Hippocampal formation (tissue), 2 donors: ENCODE measurements around the gene DIO1.

Experiments
- DNase-seq, 2 donors: peaks; one replicate each; lab custom pipeline; 2025; lab: John Stamatoyannopoulos, UW

Gene DIO1

DNA sequence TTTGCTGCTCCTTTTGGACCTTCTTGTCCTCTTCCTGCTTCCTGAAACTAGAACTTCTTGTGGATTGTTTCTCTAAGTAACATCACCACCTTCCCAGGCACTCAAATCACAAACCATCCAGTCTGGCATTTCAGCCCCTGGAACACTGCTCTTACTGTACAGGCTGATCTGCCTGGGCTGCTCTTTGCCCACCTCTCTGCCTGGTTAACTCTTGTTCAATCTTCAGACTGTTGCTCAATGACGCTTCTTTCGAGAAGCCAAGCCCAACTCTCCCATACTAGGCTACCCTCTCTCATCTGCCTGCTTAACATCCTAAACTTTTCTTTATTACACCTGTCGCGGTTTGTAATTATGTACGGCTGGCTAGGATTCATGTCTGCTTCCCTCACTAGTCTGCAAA, 657 bp downstream of the DIO1 start:
- DNase-seq, result no peak

DNA sequence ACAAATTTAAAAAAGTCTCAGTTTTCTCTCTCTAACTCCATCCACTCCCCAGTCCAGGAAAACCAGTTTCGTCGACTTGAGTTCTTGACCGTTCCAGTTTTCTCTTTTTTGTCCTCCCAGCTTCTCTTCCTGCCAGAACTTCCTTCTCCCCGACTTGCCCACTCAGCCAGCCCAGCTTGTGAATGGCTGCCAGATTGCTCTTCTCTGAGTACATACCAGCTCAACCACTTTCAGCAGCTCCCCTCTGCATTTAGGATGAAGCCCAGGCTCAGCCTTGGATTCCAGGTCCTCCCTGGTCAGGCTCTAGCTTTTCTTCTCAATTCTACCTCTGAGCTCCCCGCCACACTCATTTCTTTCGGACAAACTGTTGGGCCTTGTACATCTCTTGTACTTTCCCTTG, 1.4 kb downstream of the DIO1 start:
- DNase-seq, result no peak

DNA sequence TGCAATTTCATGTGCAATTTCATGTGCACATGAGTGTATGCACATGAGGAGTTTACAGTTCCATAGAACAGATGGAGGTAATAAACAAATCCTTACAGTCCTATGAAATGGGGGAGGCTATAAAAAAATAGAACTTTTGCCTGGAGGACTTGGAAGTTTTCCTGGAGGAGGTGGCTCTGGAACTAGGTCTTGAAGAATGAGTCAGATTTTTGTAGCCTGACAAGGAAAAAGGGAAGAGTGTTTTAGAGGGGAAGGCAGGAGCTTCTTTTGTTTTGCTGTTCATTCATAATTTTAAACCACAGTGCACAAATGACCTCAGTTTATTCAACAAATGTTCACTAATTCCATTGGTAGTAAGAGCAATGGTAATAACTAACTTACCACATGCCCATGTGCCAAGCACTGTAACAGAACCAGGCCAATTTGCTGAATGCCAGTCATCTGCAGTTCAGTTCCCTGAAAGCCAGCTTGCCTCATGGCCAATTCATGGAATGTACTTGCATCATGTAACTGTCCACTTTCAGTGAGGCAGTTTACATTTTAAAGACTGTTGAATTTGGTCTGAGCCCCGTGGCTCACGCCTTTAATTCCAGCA, 2.7 kb downstream of the DIO1 start:
- DNase-seq, result peak in 1 of 2 donors; percentile 51

DNA sequence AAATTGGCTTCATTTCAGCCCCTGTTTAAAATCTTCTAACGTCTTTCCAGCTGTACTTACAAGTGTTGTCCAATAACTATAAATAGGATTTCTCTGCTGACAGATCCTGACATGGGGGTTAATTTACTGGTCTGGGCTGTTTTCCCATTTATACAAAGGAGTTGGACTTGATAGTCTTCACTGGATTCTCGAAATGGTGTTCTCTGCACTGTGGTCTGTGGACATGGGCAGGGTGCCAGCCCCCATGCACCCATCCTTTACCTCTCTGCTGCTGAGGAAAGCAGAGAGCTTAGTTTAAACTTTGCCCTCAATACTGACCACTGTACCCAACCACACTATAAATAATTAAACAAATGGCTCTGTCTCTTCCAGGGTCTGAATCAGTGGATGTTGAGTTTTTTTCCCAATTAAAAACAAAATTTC, 5.2 kb downstream of the DIO1 start:
- no peak for DNase-seq

DNA sequence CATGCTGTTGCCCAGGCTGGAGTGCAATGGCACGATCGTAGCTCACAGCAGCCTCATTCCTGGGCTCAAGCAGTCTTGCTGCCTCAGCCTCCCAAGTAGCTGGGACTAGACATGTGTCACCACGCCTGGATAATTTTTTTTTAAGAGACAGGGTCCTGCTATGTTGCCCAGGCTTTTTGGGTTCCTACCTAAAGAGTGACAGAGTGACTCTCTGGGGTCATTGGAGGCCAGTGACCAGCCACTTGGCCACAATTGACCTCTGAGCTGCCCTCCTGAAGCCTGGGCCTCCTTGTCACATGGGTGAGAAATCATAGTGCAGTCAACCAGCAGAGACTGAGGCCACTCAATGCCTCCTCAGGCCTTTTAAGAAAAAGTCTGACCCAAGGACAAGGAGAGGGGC, 5.7 kb downstream of the DIO1 start:
- DNase-seq, result no peak

DNA sequence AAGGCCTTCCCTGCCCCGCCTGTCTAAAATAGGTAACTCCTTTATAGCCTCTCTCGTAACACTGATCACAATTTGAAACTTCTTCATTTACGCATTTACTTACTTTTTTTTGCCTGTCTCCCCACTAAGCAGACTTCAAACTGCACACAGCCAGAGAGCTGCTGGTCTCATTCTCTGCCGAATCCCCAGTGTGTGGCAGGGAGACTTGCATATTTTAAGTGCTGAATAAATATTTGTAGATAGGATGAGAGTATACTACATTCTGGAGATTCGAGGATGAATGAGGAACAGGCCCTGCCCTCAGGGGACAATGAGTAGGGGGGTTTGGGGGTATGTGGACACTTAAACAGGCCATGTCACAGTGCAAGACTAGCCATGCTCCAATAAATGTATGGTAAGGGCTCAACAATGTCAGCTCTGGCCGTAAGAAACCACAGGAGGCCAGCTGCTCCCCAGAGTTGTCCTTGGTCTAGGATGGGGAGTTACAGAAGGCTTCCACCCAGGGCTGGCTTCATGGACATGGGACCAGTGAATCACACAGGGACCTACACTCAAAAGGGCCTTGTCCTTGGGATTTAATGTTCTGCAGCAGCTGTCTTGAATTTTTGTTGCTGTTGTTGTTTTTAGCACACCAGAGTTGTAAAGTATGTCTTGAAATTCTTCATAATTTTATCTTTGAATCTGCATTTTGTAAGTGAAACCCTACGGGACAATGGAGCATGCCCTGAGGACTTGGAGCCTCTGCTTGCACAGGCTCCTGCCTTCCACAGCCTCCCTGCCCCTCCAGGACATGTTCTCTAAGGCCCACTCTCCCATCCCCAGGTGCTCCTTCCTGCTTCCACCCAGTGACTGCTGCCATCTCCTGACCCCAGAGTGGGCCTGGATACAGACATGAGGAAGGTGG, 8.5 kb downstream of the DIO1 start:
- DNase-seq, result no peak

DNA sequence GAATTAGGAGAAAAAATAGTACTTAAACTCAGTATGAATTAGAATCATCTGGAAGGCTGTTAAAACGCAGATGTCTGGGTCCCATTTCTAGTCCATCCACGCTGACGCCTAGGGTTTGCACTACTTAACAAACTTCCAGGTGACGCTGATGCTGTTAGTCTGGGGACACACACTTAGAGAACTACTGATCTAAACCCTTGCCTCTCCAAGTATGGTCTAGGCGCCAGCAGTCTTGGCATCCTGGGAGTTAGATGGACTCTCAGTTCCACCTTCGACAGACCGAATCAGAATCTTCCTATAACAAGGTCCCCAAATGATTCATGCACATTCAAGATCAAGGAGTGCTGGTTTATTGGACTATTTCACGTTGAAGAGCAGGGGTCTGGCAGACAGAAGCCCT, 11.5 kb downstream of the DIO1 start:
- no peak for DNase-seq

DNA sequence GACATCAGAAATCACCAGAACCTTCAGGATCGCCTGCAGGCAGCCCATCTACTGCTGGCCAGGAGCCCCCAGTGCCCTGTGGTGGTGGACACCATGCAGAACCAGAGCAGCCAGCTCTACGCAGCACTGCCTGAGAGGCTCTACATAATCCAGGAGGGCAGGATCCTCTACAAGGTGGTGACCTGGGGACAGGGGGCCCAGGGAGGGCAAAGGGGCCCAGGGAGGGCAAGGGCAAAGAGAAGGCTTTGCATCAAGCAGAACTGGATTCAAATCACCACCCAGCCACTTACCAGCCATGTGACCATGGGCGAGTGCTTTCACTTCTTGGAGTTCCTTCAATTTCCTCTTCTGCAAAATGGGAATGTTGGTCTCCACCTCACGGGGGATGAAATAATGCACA, 12.1 kb downstream of the DIO1 start:
- no peak for DNase-seq

DNA sequence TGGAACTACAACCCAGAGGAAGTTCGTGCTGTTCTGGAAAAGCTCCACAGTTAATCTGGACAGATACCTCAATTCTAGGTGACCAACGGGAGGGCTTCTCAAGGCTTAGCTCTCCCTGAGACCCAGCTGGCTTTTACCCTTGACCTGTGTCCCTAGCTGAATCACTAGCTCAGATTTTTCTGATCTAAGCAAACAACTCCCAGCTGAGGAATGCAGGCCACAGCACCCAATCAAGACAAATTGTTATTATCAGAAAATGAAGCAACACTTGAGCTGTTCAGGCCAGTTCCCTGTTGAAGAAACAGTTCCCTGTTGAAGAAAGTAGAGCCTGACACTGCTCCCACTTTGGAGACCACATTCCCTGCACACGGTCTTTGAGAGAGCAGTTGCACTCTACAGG, 16.0 kb downstream of the DIO1 start:
- no peak for DNase-seq

DNA sequence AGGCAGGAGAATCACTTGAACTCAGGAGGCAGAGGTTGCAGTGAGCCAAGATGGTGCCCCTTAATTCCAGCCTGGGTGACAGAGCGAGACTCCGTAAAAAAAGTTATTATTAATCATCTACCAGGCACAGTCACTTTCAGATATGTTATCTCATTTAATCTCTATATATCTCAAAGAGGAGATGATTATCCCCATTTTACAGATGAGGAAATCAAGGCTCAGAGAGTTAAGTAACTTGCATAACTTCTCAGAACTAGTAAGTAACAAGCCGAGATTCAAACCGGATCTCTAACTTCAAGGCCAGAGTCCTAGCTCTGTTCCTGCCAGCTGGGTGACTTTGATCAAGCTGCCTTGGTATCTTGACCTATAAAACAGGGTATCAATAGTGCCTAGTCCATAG, 17.5 kb downstream of the DIO1 start:
- DNase-seq, result no peak

DNA sequence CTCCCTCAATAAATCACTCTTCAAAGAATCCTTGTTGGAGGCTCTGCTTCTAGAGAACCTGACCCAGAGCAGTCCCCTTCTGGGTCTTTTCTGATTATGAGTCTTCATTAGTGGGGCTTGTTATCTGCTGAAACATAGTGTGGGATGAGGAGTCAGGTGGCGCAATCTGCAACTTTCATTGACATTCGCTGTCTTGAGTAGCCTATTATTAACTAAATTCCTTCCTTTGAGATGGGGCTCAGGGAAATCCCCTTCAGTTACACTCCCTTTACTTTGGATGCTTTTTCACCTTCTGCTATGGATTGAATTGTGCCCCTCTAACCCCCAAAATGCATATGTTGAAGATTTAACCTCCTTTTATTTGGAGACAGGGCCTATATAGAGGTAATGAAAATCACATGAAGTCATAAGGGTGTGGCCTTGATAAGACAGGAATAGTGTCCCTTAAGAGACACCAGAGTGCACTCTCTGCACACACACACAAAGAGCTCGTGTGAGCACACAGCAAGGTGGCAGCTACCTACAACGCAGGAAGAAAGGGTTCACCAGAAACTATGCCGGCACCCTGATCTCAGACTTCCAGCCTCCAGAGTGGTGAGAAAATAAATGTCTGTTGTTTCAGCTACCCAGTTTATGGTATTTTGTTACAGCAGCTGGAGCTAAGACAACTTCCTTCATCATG, 19.5 kb downstream of the DIO1 start:
- DNase-seq, result no peak

DNA sequence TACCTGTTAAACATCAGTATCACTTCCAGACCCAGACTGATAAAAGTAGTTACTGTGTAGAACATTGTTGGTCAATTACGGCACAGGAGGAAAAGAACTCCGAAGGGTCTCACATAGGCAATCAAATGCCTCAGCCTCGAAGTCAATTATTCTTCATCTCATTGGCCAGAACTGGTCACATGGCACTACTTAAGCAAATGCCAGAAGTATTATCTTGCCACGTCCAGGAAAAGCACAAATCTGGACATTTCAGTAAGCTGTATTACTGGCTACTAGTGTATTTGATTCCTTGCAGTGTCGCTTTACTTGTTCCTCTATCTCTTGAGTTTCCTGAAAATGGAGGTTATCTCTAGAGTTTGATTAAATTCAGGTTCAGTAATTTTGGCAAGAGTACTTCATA, 24.4 kb downstream of the DIO1 start:
- DNase-seq, result no peak

DNA sequence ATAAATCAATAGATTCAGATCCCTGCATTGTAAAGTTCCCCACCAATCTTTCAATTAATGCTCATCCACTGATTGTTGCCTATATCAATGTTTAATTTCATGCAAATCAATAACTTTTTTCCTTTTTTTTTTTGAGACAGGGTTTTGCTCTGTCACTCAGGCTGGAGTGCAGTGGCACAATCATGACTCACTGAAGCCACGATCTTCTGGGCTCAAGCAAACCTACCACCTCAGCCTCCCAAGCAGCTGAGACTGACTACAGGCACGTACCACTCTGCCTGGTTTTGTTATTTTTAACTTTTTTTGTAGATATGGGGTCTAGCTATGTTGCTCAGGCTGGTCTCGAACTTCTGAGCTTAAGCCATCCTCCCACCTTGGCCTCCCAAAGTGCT, 25.7 kb downstream of the DIO1 start:
- no peak for DNase-seq

DNA sequence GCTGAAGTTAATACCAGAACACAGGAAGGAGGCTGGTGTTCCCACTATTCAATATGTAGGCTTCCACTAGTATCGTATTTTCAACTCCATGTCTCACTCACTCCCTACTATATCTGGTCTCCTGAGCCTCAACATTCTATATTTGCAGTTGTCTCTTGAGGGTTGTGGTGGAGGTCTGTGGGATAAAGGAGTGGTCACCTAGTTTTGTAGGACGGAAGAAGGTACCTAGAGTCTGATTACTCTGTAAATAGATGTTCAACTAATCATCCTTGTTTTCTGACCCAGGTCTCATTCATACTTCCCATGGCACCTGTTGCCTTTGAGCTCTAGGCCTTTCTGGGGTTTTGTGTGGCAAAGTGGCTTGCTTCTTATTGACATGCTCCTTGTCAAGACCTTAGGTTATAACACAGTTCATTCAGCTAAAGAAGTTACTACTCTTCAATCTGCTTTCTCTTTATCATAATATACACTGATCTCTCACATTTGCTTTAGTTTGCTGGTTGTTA, 33.4 kb downstream of the DIO1 start:
- no peak for DNase-seq

DNA sequence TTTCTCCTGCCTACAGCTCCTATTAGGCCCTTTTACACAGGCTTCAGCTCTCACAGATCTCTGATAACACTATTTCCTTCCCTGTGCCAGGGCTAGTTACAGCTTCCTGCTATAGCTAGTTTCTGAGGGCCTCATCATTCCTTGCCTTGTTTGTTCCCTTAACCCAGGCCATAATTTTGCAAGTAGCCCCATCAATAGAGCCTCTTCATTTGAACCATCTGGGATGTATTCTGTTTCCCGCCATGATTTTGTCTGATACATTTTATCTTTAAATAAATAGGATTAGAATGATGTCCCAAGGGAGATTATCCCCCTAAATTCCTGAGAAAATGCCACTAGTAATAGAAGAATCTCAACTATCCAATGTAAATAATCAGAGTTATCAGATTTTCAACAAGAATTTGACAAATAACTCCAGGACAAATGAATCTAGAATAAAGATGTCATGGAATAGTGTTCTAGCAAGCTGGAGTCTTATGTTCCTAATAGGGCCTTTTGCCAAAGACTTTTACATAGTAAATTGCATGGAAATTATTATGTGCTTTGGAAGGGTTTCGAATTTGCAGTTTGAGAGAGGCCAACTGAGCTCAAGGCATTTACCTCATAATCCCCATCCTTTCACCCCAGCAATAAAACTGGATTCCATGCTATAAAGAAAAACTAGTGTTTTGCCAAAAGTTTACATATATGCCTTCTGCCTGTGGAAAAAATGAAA, 35.4 kb downstream of the DIO1 start:
- DNase-seq, result no peak

DNA sequence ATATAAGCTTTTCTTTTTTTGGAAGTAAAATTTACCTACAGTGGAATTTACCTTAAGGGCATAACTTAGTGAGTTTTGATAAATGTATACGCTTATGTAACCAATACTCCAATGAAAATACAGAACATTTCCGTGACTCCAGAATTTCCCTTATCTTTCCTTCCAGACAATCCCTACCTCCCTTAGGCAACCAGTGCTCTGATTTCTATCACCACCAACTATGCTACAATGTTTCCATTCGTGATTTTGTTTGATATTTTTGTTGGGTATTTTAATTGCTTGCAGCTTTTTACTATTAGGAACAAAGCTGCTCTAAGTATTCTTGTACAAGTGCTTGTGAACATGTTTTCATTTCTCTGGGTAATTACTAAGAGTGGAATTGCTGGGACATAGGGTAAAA, 36.9 kb downstream of the DIO1 start:
- no peak for DNase-seq

DNA sequence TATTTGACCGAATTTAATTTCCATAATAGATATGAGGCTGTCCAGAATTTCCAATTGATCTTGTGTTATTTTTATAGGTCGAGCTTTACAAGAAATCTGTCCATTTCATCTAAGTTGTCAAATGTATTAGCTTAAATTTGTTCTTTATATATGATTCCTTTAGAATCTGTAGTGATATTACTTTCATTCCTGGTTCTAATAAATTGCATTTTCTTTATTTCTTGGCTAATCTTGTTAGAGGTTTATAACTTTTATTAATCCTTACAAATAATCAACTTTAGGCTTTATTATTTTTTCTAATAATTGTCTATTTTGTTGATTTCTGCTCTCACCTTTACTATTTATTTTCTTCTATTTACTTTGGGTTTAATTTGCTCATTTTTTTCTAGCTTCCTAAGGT, 37.5 kb downstream of the DIO1 start:
- no peak for DNase-seq

DNA sequence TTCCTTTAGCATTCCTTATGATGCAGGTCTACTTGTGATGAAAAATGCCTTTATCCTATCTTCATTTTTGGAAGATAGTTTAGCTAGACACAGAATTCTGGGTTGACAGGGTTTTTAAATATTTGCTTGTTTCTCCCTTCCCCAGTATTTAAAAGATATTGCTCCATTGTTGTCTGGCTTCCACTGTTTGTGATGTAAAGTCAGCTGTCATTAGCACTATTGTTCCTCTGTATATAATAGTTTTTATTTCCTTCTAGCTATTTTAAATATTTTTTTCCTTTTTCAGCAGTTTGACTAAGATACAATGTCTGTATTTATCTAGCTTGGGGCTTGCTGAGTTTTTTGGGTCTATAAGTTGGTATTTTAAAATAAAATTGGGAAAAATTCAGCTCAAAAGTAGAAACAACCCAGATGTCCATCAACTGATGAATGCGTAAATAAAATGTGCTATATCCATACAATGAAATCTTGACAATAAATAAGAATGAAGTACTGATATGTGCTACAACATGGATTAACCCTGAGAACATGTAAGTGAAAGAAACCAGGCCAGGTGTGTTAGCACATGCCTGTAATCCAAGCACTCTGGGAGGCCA, 40.3 kb downstream of the DIO1 start:
- no peak for DNase-seq

DNA sequence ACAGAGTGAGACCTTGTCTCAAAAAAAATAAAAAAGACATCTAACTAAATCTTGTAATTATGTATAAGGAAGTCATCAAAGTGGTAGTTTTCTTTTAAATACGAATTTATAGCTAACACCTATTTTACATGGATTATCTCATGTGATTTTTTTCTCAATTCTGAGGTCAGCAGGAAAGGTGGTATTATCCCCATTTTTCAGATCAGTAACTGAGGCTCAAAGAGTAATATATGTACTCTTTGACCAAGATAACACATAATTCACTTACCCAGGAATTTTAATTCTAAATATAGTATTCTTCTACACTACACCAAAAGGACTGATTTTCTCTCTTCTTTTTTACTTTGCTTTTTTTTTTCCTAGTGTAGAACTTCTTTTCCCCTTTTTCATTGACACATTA, 42.4 kb downstream of the DIO1 start:
- DNase-seq, result no peak

DNA sequence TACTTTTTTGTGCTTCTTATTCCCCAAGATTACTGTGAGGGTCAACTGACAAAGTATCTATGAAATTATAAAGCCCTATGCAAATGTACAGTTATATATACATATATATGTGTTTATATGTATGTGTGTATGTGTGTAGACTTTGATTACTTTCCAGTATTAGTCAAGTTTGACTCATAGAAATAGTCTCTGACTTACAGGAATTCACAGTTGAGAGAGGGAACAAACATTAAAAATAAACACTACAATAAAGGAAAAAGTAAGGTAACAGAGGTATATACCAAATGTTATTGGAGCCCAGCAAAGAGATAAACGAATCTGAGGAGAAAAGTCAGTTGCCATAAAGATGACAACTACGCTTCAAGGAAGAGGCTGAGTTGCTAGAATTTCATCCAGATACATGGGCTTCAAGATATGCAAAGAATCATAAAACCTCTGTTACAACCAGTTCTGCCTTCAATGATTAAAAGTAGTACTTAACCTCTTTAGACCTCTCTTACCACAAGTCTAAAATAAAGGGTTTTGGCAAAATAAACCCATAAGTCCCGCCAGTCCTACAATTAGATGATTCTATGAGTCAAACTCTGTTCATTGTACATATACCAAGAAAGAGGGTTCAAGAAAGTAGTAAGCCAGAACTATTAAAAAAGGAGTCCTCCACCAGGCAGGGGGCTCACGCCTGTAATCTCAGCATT, 44.3 kb downstream of the DIO1 start:
- DNase-seq, result no peak
